Eye (tissue), 1 donor: ENCODE results near the gene C20orf144.
"Not testable (repeated sequence)": the region's sequence is repeated elsewhere in the genome, so short reads cannot be mapped to it uniquely, and the experiment has no call there.

ENCODE experiments used
- DNase-seq: peaks from one replicate; pipeline ENCODE4 v3.0.0-alpha.2; 2015

C20orf144 gene

DNA sequence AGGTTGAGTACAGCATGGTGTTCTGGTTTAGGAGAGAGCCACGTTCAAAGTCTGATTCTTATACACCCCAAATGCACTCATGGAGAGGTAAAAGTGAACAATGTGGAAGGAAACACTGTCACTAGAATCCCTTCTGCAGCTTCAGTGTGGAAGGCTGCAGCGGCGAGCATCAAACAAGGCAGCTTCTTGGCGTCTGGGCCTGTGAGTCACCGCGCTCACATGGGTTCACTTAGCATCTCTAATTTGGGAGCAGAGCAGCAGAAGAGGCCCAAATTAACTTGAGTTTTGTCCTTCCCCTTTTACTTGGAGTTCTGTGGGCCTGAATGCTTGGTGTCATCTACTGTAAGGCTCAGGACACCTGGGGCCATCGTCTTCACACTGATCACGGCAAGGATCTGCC lies 35.0 kb downstream of the C20orf144 start:
- peak; percentile 52 for DNase-seq

DNA sequence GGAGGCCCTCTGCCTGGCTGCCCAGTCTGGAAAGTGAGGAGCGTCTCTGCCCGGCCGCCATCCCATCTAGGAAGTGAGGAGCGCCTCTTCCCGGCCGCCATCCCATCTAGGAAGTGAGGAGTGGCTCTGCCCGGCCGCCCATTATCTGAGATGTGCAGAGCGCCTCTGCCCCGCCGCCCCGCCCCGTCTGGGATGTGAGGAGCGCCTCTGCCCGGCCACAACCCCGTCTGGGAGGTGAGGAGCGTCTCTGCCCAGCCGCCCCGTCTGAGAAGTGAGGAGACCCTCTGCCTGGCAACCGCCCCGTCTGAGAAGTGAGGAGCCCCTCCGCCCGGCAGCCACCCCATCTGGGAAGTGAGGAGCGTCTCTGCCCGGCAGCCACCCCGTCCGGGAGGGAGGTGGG lies 36.8 kb downstream of the C20orf144 start:
- not testable (repeated sequence) for DNase-seq

- DNase-seq = not testable (repeated sequence)
Observed at GRCh38 chr20:33700696-33701441, 38.7 kb downstream of the C20orf144 start.

- no peak for DNase-seq
Observed at GRCh38 chr20:33701629-33702450, 39.7 kb downstream of the C20orf144 start.

GRCh38 chr20:33702861-33703260 lies 40.7 kb downstream of the C20orf144 start:
- DNase-seq = peak; percentile 47

DNA sequence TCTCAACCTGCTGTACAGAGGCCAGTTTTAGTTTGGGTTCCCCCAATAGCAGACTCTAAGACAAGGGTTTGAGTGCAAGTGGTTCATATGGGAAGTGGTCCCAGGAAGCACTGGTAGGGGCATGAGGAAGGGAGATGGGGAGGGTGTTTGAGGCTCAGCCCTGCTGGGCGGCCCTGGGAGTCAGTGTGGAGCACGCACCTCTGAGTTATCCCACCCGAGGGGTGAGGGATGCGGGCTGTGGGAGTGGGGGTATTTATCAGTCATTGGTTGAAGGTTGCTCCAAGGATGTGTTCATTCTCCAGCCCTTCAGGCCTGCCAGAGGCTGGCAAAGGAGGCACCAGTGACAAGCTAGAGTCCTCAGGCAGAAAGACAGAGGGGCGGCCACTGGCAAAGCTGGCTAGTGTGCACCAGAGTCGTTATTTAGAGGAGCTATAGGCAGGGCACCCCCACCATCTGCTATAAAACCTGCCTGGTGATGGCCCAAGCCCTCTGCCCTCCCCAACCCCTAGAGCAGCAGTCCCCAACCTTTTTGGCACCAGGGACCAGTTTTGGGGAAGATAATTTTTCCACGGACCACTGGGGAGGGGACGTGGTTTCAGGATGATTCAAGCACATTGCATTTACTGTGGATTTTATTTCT lies 41.5 kb downstream of the C20orf144 start:
- no peak for DNase-seq

- DNase-seq = no peak
Observed at GRCh38 chr20:33704197-33704924, 42.2 kb downstream of the C20orf144 start.

DNA sequence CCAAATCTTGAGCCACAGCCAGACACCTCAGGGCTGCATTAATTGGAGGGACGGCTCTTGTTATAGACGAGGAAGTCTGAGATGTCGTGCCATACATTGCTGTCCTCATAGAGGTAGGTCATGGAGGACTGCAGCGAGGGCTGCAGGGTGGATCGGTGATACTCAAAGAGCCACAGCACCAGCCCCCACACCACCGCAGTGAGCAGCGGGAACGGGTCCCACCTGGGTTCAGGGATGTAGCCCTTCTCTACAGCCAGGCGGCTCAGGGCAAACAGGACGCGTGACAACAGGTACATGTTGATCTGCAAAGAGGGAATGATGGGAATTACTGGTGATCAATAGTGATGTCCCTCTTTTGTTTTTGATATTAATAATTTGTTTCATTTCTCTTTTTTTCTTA lies 45.5 kb downstream of the C20orf144 start:
- no peak for DNase-seq

DNA sequence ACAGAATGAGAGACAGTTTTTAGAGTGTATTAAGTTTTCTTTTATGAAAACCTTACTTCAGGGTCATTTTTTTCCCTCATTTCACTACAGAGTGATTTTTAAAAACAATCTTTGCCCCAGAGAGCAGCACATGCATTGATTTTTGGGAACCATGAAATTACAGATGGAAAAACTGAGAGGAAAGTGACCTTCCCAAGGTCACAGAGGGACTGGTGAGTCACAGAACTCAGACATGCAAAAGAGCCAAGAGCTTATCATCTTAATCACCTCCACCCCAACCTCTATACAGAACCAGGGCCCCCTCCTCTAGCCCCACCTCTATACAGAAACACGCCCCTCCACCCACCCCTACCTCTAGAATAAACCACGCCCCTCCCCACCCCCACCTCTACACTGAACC lies 47.3 kb downstream of the C20orf144 start:
- DNase-seq = no peak

DNA sequence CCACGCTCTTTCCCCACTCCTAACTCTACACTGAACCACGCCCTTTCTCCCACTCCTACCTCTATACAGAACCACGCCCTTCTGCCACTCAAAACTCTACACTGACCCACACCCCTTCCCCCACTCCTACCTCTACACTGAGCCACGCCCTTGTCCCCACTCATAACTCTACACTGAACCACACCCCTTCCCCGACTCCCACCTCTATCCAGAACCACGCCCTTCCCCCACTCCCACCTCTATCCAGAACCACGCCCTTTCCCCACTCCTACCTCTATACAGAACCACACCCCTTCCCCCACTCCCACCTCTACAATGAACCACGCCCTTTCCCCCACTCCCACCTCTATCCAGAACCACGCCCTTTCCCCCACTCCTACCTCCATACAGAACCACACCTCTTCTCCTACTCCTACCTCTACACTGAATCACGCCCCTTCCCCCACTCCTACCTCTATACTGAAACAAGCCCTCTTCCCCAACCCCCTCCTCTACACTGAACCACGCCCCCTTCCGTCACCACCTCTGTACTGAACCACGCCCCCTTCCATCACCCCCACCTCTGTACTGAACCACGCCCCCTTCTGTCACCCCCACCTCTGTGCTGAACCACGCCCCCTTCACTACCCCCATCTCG lies 47.9 kb downstream of the C20orf144 start:
- no peak for DNase-seq

DNA sequence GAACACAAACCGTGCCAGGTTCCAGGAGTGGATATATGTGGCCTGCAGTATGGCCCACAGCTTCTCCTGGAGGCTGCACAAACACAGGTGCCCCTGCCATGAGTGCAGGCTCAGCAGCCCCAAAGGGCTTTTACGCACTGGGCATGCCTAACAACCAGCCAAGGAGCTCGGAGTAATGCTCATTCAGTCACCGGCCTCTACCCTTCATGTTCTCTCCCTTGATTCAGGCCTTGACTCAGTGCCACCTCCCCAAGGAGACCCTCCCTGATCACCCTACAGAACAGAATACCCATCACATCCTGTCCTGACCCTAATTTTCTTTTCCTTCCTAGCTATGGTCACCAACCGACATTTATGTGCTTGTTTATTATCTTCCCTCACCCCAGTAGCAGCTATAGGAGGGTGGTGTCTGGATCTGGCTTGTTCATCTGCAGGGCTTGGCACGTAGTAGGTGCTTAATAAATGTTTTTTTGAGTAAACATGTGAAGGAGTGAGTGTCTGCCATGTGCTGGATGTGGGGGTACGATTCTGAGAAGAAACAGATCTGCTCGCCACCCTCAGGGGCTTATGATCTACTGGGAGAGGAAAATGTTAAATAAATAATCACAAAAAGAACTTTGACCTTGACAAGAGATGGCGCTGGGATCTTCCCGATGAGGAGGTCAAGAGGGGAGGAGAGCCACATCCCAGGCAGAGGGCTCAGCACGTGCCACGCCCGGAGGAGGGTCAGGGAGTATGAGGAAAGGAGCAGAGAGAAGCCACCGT lies 48.7 kb downstream of the C20orf144 start:
- DNase-seq = no peak

DNA sequence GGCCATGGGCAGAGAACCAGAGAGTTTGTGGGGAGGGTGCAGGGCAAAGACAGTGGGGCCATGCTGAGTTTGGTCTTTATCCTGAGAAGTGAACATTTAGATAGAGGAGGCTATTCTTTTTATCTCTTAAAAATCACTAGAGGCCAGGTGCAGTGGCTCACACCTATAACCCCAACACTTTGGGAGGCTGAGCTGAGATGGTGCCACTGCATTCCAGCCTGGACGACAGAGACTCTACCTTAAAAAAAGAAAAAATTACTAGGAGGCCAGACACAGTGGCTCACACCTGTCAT lies 49.3 kb downstream of the C20orf144 start:
- DNase-seq = no peak
